BJ (cell line): Measurements from ENCODE around the gene DNAJC13. TPM values are rescaled to one million over a fixed set of nuclear protein-coding genes. Genes with fewer than 3 reads are reported as not detected.

Experiments used
- CTCF ChIA-PET: fragments of 350-600 bp; formaldehyde crosslinking; extraction: SDS; loops from one replicate; lab custom pipeline; 2021; ENCODE audit warnings: antibody characterized with exemption, inconsistent platforms; lab: Yijun Ruan, JAX
- POLR2A ChIA-PET: fragments of 300-600 bp; sonication (Branson Sonifier 250); formaldehyde crosslinking; extraction: SDS; loops from one replicate; lab custom pipeline; 2021; ENCODE audit warnings: antibody characterized with exemption; lab: Charles Lee
- DNase-seq: peaks from one replicate; pipeline ENCODE4 v3.0.0-alpha.2; 2011; ENCODE audit warnings: low read depth
- H3K27me3 ChIP-seq: 2 replicates; pipeline ENCODE4 v1.6.0; 2011; ENCODE audit warnings: low read length; ENCODE audit not compliant: control insufficient read depth, insufficient read depth
- H3K36me3 ChIP-seq: 2 replicates; pipeline ENCODE4 v1.5.1; 2011; ENCODE audit warnings: low read length; ENCODE audit not compliant: control insufficient read depth, insufficient read depth
- H3K4me3 ChIP-seq: 2 replicates; pipeline ENCODE4 v1.5.1; 2011; ENCODE audit warnings: low read depth, mild to moderate bottlenecking, control low read depth, low read length
- CTCF ChIP-seq: IDR thresholded peaks from 2 replicates; pipeline ENCODE4 v1.5.1; 2011; ENCODE audit warnings: low read depth, mild to moderate bottlenecking, control low read depth, inconsistent platforms, low read length, moderate library complexity; ENCODE audit not compliant: insufficient read depth
- polyA plus RNA-seq: library from polyadenylated mRNA; depleted of rRNA; stranded (reverse); fragments of >200 nt; gene quantifications from 2 replicates; pipeline ENCODE4 v1.2.3, GENCODE V29; 2011

DNAJC13 gene
- polyA plus RNA-seq, 1 experiment = 21.7 TPM

DNA sequence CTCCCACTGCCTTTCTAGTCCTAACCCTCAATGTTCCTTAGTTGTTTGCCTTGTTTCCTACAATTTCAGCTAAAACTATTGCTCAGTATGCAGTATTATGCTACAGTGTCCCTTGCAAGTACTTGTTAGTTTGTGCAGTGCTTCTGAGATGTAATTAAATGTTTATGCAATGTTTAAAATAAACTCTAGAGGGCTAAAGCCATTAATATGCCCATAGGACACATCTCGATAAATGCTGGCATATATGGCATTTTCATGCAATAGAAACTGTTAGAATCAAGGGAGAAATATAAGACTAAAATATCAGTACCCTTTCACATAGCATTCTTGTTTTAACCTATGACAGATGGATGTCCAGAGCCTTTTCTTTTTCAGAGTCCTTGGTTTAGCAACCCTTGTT is 120.0 kb downstream of the DNAJC13 start:
- Histone ChIP-seq H3K4me3 (no peak overlapping the region), H3K27me3 (no peaks in the 10 kb centered on the region), H3K36me3 (peaks cover 4% of the 10 kb centered on the region)
- DNase-seq = no peak
- POLR2A ChIA-PET = no interaction called here
- no peak; the same call in 1 of the 2 replicates for TF ChIP-seq CTCF
- CTCF ChIA-PET = interaction anchor here (0.8 to 8.8 kb wide), 9 partner anchors 15 to 123 kb away, joined by 3 to 137 read pairs (median 4); partner anchors contain the start of genes ACAD11 and UBA5

GRCh38 chr3:132538072-132538471 is 120.8 kb downstream of the DNAJC13 start:
- POLR2A ChIA-PET = no interaction called here
- CTCF ChIA-PET = interaction anchor here (8.8 kb wide), 1 partner anchor 103 kb away, joined by 137 read pairs; no protein-coding TSS in a partner anchor
- no peak overlapping the region for H3K4me3 ChIP-seq
- H3K36me3 ChIP-seq = peaks cover 4% of the 10 kb centered on the region
- DNase-seq = no peak
- TF ChIP-seq CTCF = no peak
- no peaks in the 10 kb centered on the region for H3K27me3 ChIP-seq

DNA sequence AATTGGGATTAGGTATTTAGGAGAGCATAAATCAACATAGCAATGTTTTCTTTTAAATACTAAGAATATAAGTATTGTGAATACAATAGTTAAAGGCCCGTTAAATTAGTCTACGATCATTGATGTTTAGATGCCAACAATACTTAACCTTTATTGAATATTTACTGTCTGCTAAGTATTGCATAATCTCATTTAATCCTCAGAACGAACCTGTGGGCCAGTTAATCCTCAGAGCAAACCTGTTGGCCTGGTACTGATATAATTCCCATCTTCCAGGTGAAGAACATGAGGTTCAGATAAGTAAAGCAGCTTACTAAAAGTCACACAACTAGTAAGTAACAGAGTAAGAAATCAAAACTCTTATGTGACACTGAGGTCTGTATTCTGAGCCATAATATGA is 122.4 kb downstream of the DNAJC13 start:
- Histone ChIP-seq H3K36me3 (peaks cover 4% of the 10 kb centered on the region), H3K4me3 (no peak overlapping the region), H3K27me3 (no peaks in the 10 kb centered on the region)
- ChIA-PET POLR2A (no interaction called here), CTCF (interaction anchor here (0.8 to 8.8 kb wide), 4 partner anchors 18 to 121 kb away, joined by 3 to 137 read pairs (median 3); partner anchors contain the start of gene UBA5)
- DNase-seq = no peak
- TF ChIP-seq CTCF = no peak

DNA sequence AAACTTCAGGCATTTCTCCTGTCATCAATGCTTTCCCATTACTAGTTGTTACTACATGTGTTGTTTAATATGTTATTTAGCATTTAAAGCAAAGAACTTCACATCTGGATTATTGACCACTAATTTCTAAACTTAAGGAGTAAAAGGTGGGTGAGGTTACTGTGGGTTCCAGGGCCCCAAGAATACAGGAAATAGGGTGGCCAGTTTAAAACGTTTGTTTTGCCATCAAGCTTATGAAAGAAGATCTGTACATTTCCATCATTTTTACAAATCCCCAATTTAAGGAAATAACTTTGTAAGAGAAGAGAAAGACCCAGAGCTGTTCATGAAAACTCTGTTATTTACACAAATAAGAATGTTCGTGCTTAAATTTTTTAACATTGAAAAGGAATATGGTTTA is 125.3 kb downstream of the DNAJC13 start:
- POLR2A ChIA-PET = interaction anchor here (0.6 to 1.0 kb wide), 3 partner anchors 29 to 51 kb away, joined by 3 to 4 read pairs (median 4); no protein-coding TSS in a partner anchor
- no peak overlapping the region for H3K4me3 ChIP-seq
- peaks cover 4% of the 10 kb centered on the region for H3K36me3 ChIP-seq
- CTCF ChIA-PET = interaction anchor here (1.0 to 3.6 kb wide), 4 partner anchors 24 to 99 kb away, joined by 3 to 20 read pairs (median 3); no protein-coding TSS in a partner anchor
- DNase-seq = no peak
- no peak for TF ChIP-seq CTCF
- no peaks in the 10 kb centered on the region for H3K27me3 ChIP-seq

DNA sequence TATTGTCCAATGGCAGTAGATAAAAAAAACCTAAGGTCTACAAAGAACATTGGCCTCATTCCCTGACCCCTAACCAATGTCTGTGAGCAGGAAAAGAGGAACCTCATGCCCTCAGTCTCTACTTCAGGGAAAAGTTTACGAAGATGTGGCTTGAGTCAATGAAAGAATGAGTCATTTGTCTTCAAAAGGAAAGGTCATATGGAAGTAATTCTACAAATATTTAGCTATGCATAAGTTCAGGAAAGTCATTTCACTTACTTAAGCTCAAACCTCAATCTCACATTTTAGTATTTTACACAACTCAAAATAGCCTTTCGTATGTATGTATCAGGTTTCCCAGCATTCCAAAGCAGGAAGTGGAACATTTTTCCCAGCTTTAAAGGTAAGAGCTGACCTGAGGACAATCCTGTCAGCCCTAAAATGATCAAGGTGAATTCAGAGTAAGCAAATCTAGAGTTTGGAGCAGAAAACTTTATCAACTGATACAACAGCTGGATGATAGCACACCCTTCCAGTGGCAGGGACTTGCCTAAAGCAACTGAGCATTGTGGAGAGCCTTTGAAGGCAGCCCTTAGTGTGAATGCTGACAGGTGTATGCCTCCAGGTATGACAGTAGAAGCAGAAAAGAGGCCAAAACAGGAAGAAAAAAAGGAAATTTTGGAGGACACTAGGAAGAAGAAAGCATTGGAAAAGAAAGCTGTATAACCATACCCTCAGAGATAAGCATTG is 125.9 kb downstream of the DNAJC13 start:
- Histone ChIP-seq H3K4me3 (no peak overlapping the region), H3K27me3 (no peaks in the 10 kb centered on the region), H3K36me3 (peaks cover 4% of the 10 kb centered on the region)
- peak; percentile 91 for DNase-seq
- CTCF ChIA-PET = interaction anchor here (0.6 to 3.6 kb wide), 5 partner anchors 23 to 114 kb away, joined by 3 to 20 read pairs (median 3); no protein-coding TSS in a partner anchor
- TF ChIP-seq CTCF = no peak
- POLR2A ChIA-PET = interaction anchor here (1.0 kb wide), 2 partner anchors 50 to 51 kb away, joined by 3 to 4 read pairs; no protein-coding TSS in a partner anchor
